GM21515 (cell line): ENCODE measurements around the gene SLC6A18.

ENCODE experiments used
- ATAC-seq: cut with Tn5 transposase; IDR thresholded peaks from one replicate; pipeline ENCODE4 v1.9.1; 2021; ENCODE audit not compliant: unreplicated experiment

Gene SLC6A18

GRCh38 chr5:1186351-1187233, 38.6 kb upstream of the SLC6A18 start:
- no peak for ATAC-seq

DNA sequence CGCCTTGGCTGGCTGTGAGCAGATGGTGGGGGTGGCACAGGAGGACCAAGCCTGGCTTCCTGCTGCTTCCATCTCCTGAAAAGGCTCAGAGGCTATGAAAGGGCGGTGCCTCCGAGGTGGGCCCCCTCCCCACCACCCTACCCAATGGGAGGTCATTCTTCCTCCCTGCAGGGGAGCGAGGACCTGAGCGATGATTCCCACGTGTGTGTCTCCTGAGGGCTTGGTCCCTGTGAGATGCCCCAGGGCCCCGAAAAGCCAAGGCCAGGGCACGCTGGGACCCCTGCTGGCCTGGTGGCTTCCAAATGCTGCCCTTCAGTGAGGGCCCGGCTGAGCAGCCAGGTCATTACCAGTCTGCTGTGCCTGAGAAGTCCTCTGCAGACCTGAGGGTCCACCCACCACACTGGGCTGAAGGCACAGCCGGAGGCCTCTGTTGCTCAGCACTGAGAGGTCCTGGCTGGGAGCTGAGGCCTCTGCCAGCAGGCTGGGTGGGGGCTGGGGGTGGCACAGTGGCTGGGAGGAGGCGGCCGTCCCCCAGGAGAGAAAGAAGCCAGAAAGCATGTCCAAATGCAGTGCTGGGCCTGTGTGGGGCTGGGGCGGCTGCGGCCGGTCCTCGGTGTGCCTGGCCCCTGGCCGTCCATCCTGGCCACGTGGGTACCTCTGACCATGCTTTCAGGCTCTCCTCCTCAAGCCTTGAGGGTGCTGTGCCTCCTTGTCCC, 37.8 kb upstream of the SLC6A18 start:
- ATAC-seq, result no peak

GRCh38 chr5:1187950-1188334, 37.2 kb upstream of the SLC6A18 start:
- no peak for ATAC-seq

DNA sequence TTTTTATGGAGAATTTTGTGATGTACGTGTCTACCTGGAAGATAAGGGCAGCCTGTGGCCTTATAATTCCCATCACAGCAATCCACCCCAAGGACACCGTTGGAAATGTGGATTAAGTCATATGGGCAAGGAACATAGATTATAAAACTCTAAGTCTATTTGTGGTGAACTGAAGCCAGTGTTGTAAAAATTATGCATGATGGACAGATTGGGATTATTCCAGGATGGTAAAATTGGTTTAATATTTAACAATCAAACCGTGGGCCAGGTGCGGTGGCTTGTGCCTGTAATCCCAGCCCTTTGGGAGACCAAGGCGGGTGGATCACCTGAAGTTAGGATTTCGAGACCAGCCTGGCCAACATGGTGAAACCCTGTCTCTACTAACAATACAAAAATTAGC, 36.7 kb upstream of the SLC6A18 start:
- ATAC-seq, result no peak

- ATAC-seq, result no peak
These were observed 35.9 kb upstream of the SLC6A18 start for GRCh38 chr5:1189269-1189668.

GRCh38 chr5:1190278-1190677, 34.9 kb upstream of the SLC6A18 start:
- no peak for ATAC-seq

- no peak for ATAC-seq
These were observed 34.3 kb upstream of the SLC6A18 start for GRCh38 chr5:1190837-1191239.

DNA sequence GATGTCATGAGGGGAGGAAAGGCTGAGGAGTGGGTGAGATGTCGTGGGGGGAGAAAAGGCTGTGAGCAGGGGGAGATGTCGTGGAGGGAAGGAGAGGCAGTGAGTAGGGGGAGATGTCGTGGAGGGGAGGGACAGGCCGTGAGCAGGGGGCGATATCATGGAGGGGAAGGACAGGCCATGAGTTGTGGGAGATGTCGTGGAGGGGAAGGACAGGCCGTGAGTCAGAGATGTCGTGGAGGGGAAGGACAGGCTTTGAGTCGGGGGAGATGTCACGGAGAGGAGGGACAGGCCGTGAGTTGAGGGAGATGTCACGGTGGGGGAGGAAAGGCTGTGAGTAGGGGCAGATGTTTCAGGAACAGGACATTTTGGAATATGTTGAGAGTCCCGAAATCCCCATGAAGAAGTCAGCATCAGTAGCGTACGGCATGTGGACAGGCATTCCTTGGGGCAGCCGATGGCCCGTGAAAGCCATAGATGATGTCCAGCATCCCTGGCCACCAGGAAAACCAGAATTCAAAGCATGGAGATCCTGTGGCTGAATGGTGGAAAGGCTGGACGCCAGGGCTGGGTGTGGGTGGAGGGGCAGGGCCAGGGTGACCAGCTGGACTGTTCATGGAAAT, 32.1 kb upstream of the SLC6A18 start:
- ATAC-seq, result no peak

DNA sequence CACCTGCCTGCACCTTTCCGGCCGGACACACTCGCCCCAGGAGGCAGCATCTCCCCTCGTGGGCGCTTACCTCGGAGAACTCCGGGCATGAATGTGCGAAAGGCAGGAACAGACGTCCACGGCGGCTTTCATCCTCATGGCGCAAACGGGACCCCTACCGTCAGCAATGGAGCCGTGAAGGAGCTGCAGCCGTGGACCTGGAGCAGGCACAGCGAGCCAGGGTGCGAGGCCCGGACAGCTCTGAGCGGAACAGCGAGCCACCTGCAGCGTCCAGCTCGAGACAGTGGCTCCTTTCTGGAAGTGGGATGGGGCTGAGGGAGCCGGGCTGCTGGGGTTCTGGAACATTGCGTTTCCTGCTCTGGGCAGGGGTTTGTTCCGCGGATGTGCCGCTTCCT, 31.6 kb upstream of the SLC6A18 start:
- no peak for ATAC-seq

GRCh38 chr5:1194378-1194777, 30.8 kb upstream of the SLC6A18 start:
- ATAC-seq, result no peak

GRCh38 chr5:1195439-1195838, 29.7 kb upstream of the SLC6A18 start:
- no peak for ATAC-seq

GRCh38 chr5:1195916-1196315, 29.3 kb upstream of the SLC6A18 start:
- ATAC-seq, result no peak

DNA sequence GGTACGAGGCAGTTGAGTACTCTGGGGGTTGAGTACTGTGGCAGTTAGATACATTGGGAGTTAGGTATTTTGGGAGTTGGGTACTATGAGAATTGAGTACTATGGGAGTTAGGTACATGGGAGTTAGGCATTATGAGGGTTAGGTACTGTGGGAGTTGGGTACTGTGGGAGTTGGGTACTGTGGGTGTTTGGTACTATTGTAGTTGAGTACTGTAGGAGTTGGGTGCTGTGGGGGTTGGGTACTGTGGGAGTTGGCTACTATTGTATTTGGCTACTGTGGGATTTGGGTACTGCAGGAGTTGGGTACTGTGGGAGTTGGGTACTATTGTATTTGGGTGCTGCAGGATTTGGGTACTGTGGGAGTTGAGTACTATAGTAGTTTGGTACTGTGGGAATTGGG, 28.6 kb upstream of the SLC6A18 start:
- no peak for ATAC-seq

DNA sequence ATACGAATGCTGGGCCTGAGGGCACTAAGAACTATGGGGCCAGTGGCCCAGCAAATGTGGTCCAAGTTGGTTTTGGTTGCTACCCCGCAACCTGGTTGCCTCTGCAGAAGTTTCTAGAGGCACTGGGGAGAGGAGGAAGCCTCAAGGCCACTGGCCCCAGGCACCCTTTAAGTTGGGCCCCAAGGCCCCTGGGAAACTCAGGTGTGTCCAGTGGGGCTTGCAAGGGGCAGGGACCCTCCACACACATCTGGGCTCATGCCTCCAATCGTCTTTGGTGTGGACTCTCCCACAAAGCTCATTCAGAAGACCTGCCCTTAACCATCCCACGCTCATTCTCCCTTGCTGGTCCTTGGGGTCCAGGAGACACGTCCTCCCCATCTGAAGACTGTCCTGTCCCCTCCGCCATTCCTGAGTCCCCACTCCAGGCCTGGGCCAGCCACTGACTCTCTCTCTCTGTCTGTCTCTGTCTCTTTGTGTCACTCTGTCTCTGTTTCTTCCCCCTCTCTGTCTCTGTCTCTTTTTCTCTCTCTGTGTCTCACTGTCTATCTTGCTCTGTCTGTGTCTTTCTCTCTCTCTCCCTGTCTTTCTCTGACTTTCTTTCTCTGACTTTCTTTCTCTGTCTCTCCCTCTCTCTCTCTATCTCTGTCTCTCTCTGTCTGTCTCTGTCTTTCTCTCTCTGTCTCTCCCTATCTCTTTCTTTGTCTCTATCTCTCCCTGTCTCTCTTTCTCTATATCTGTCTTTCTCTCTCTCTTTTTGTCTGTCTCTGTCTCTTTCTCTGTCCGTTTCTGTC, 27.1 kb upstream of the SLC6A18 start:
- ATAC-seq, result no peak

DNA sequence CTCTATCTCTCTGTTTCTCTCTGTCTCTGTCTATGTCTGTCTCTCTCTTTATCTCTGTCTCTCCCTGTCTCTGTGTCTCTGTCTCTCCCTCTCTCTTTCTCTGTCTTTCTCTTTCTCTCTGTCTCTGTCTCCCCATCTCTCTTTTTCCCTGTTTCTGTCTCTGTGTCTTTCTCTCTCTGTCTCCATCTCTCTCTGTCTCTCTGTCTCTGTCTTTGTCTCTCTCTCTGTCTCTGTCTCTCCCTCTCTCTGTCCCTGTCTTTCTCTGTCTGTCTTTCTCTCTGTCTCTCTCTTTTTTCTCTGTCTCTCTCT, 25.9 kb upstream of the SLC6A18 start:
- no peak for ATAC-seq

DNA sequence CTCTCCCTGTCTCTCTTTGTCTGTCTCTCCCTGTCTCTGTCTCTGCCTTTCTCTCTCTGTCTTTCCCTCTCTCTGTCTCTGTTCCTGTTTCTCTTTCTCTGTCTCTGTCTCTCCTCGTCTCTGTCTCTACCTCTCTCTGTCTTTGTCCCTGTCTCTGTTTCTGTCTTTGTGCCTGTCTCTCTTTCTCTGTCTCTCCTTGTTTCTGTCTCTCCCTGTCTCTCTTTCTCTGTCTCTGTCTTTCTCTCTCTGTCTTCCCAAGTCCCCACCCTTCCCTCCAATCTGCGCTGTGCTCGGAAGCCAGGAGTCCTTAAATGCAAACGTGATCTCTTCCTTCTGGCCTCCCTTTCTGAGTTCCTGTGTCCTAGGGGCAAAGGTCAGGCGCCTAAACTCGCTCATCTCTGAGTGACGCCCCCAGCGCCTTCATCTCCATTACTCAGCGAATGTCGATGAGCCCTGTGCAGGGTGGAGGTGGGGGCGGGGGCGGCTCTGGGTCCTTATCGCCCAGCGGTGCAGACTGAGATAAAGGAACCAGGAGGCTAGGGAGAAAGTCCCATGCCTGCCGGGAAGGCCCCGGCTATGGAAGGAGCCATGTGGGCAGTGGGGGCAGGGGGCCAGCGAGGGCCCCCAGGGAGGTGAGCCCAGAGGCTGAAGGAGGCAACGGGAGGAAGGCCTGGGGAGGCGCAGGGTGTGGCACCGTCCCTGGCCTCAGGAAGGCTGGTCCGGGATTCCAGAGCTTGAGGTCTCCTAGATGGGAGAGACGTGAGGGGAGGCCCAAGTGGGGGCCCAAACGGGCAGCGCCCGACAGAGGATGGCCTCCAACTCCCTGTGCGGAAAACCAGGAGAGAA, 25.3 kb upstream of the SLC6A18 start:
- no peak for ATAC-seq

- ATAC-seq, result no peak
These were observed 24.5 kb upstream of the SLC6A18 start for GRCh38 chr5:1200495-1201326.

DNA sequence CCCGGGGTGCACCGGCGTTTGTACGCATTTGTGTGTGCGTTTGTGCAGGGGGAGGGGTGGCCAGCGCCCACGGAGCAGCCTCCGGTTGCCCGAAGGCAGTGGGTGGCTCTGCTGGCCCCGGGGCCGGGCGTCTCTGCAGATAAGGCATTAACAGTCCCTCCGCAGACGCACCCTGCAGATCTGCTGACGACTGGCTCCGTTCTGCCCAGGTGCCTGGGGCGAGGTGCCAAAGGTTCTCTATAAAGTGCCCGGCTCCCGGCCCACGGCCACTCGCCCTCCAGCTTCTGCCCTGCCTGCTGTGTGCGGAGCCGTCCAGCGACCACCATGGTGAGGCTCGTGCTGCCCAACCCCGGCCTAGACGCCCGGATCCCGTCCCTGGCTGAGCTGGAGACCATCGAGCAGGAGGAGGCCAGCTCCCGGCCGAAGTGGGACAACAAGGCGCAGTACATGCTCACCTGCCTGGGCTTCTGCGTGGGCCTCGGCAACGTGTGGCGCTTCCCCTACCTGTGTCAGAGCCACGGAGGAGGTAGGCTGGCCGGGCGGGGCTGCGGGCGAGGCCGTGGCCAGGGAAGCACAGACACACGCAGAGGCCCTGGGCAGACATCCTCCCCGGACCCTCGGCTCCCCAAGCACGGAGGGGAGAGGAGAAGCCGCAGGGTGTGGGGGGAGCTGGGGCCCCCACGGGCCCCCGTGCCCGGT, 23.7 kb upstream of the SLC6A18 start, which contains the start of gene SLC6A19:
Gene SLC6A19, plus strand, starts transcription at position 269 of the 699 bp plus-strand sequence. Its CDS starts 56 bp downstream, at position 325.
- no peak for ATAC-seq
